ENCODE measurements around the gene SLC9A5.

GRCh38 chr16:67215706-67216105 is 33.1 kb upstream of the SLC9A5 start:
- TF ChIP-seq POLR2A (IDR thresholded peaks at IDR 0.05) (no peak), CTCF (IDR thresholded peaks at IDR 0.05) (no peak)

Data from esophagus squamous epithelium (tissue), 4 donors.